Mucosa of descending colon (tissue), 3 donors: Measurements from ENCODE around the gene PIK3AP1. TPM values are rescaled to one million over a fixed set of nuclear protein-coding genes. Genes with fewer than 3 reads are reported as not detected.
"Not testable (repeated sequence)": the region's sequence is repeated elsewhere in the genome, so short reads cannot be mapped to it uniquely, and the experiment has no call there.

Experiments
- ATAC-seq: fragments of 200-7000 bp; cut with Tn5 transposase; one replicate; pipeline ENCODE4 v1.9.1; 2020; ENCODE audit warnings: mild to moderate bottlenecking, moderate library complexity
- DNase-seq, 3 donors: peaks; one replicate each; pipeline ENCODE4 v3.0.0-alpha.2; 2020
- H3K36me3 ChIP-seq: fragments of 200-600 bp; one replicate; pipeline ENCODE4 v1.8.0; 2021; ENCODE audit warnings: low read depth, mild to moderate bottlenecking
- H3K4me1 ChIP-seq: fragments of 200-600 bp; one replicate; pipeline ENCODE4 v1.8.0; 2021; ENCODE audit warnings: low read depth, mild to moderate bottlenecking
- H3K4me3 ChIP-seq: fragments of 200-600 bp; one replicate; pipeline ENCODE4 v1.8.0; 2021; ENCODE audit warnings: mild to moderate bottlenecking
- H3K9me3 ChIP-seq: fragments of 200-600 bp; one replicate; pipeline ENCODE4 v1.8.0; 2021; ENCODE audit warnings: mild to moderate bottlenecking
- intact Hi-C, 2 donors: fragments of 100-400 bp; cut with DNase I in 1 of 2; cut with micrococcal nuclease in 1 of 2; formaldehyde crosslinking; loops; one replicate each; pipeline versions ENCODE4 v1.11.0 to v1.11.1; 2022; cut with DNase I, micrococcal nuclease
- total RNA-seq, 3 donors: library from RNA; stranded (reverse); fragmentation: NEBNext Ultra II Directional in 2 of 3; extraction: Animal tissue kit (Norgen Biotek cat#: 25700) in 2 of 3; gene quantifications; one replicate each; pipeline versions ENCODE4 v1.2.1 to v1.2.4, GENCODE V29; 2021 to 2023
- TF ChIP-seq, protein P1 (sequence below): fragments of 200-600 bp; IDR thresholded peaks from one replicate; pipeline ENCODE4 v1.8.0; 2022; ENCODE audit warnings: antibody characterized with exemption, mild to moderate bottlenecking
- donor health status: DM: no; HTN: no; CAD: no; lungs with moderate emphysema.
- donor health status: DM: no; HTN: no; CAD: no.
- donor health status: DM: no; HTN: yes; CAD: no.

The PIK3AP1 gene
- total RNA-seq, 3 donors from 2014 or later: 10.4 to 19.8 (median 13.2) TPM

DNA sequence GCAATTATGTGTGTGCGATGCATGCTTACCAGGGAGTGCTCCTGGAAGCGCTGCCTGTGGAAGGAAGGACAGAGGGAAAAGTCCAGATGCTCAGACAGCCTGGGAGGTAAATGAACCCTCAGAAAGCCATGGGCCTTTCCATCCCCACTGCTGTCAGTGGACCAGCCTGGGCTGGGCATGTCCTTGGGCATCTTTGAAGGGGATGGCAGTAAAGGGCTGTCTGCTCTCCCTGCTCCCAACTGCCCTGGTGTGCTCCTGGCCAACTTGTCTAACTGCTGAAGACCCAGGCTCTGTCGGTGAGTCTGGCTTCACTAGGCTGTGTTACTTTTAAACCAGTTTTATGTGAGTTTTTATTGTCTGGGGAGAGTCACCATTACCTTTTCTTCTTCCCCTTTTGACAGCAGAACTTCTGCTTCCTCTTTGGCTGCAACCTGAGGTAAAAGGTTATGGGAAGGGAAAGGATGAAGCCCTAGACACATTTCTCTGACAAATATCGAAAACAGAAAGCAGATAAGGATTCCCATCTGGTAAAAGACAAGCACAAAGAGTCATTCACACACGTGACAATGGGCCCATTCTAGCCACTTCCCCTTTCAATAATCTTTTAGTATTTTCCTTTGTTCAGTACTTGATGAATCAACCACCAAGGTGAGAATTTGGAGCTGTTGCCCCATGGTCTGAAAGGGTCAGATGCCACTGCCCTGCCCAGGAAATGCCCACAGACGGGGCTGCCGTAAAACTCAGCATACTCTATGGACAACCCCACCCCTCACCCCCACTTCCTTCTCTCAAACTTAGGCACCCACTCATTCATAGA, 27.6 kb upstream of the PIK3AP1 start:
- DNase-seq (peak in 2 of 3 donors; percentile 28 to 45), ATAC-seq (peak; percentile 89)
- TF ChIP-seq, protein P1, sequence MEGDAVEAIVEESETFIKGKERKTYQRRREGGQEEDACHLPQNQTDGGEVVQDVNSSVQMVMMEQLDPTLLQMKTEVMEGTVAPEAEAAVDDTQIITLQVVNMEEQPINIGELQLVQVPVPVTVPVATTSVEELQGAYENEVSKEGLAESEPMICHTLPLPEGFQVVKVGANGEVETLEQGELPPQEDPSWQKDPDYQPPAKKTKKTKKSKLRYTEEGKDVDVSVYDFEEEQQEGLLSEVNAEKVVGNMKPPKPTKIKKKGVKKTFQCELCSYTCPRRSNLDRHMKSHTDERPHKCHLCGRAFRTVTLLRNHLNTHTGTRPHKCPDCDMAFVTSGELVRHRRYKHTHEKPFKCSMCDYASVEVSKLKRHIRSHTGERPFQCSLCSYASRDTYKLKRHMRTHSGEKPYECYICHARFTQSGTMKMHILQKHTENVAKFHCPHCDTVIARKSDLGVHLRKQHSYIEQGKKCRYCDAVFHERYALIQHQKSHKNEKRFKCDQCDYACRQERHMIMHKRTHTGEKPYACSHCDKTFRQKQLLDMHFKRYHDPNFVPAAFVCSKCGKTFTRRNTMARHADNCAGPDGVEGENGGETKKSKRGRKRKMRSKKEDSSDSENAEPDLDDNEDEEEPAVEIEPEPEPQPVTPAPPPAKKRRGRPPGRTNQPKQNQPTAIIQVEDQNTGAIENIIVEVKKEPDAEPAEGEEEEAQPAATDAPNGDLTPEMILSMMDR: no peak
- Histone ChIP-seq H3K4me1 (peaks cover 6% of the 10 kb centered on the region), H3K4me3 (no peak overlapping the region), H3K9me3 (no peaks in the 10 kb centered on the region), H3K36me3 (no peaks in the 10 kb centered on the region)
- intact Hi-C loops: no loop called here

DNA sequence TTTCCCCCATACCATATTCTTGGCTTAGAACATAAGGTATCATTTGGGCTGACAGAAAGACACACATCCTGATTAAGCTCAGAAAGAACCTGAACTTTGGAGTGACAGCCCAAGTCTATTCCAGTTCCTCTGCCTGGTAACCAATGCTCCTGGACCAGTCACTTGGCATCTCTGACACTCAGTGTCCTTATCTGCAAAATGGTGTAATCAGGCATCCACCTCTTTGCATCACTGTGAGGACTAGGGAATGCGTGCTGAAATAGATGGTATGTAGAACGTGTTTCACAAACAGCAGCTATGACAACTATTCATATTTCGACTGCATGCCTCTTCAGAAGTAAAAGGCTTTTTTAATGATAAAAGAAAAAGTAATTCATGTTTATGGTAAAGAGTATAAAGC, 26.2 kb upstream of the PIK3AP1 start:
- no peak overlapping the region for H3K4me3 ChIP-seq
- TF ChIP-seq, protein P1: no peak
- no peaks in the 10 kb centered on the region for H3K9me3 ChIP-seq
- H3K36me3 ChIP-seq: no peaks in the 10 kb centered on the region
- ATAC-seq: no peak
- intact Hi-C loops: no loop called here
- DNase-seq: no peak
- peaks cover 6% of the 10 kb centered on the region for H3K4me1 ChIP-seq

DNA sequence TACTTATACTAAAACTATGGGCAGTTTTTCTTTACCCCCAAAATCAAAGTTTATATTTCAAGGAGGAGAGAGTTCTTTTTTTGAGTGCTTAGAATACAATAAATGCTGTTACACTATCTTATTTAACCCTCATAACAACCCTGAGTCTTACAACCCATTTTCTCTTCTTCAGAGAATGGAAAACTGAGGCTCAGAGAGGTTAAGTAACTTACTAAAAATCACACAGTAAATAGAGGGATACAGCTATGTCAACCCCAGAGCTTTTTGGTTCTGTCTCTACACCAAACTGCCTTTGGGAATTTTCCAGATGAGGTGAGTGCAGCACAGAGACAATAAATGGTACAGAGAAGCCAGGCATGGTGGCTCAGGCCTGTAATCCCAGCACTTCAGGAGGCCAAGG, 25.6 kb upstream of the PIK3AP1 start:
- DNase-seq: no peak
- Histone ChIP-seq H3K36me3 (no peaks in the 10 kb centered on the region), H3K9me3 (no peaks in the 10 kb centered on the region), H3K4me1 (peaks cover 6% of the 10 kb centered on the region), H3K4me3 (no peak overlapping the region)
- TF ChIP-seq, protein P1: no peak
- intact Hi-C loops: no loop called here
- ATAC-seq: no peak

DNA sequence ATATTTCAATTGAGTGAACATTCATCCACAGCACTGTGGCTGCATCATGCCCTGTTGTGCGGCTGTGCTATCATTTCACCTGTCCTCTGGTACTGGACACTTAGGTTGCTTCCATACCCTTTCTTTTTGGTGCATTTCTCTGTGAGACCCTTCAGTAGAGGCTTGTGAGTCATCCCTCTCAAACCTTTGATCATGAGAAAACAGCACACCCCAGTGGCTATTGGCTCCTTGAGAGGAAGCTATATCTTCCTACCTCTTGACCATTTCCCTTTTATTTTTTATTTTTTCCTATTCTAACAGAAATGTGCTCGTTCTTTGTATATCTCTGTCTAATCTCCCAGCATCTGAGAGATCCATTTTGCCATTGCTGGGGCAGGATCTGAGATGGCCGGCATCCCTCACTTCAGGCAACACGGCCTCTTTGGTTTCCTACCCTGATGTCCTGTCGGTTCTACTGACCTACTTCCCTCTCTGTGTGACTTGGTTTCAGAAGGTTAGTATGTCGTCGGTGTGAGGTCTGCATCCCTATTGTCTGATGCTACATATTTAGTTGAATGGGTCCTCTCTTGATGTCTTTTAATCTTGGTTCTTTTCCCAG, 23.8 kb upstream of the PIK3AP1 start:
- no peak overlapping the region for H3K4me3 ChIP-seq
- H3K9me3 ChIP-seq: no peaks in the 10 kb centered on the region
- TF ChIP-seq, protein P1: no peak
- peaks cover 6% of the 10 kb centered on the region for H3K4me1 ChIP-seq
- H3K36me3 ChIP-seq: no peaks in the 10 kb centered on the region
- peak in 1 of 3 donors; percentile 43 for DNase-seq
- no peak for ATAC-seq
- intact Hi-C loops: no loop called here

DNA sequence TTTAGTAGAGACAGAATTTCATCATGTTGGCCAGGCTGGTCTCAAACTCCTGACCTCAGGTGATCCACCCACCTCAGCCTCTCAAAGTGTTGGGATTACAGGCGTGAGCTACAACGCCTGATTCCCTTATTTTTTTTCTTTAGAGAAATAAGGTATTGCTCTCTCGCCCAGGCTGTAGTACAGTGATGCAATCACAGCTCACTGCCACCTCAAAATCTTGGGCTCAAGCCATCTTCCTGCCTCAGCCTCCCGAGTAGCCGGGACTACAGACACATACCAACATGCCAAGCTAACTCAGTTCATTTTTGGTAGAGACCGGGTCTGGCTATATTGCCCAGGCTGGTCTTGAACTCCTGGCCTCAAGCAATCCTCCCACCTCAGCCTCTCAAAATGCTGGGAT, 21.2 kb upstream of the PIK3AP1 start:
- intact Hi-C loops, H3K36me3 ChIP-seq, H3K9me3 ChIP-seq, DNase-seq, H3K4me1 ChIP-seq, H3K4me3 ChIP-seq, ATAC-seq: not testable (repeated sequence)

DNA sequence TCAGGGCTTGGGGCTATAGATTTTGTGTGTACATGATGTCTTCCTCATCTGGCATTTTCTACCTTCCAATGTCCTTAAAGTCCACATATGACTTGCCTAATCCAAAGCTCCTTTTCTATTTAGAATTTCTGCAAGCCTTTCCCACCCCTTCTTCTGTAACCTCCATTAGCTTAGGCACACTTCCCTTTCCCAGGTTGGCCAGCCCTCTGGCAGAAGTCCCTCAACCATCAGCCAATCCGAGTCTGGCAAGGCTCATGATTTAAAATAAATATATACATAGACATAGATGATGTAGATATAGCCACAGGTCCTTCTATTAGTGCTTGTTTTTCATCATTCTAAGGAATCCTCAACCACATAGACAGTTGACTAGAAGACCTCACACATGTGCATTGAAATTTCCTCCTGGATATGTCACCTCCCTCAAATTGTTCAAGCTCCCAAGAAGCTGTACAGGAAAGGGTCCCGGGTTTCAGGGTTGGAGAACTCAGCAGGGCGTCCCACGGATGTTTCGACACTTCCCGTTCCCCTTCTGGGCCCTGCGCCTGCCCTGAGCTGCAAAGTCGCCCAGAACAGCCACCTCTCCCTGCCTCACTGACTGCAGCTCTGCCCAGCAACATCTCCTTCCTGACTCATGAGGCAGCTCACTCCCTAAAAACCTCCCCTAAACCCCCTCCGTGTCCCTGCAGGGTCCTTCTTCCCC, 20.4 kb upstream of the PIK3AP1 start:
- TF ChIP-seq, protein P1: no peak
- DNase-seq: peak; percentile 32 to 75 (median 39)
- Histone ChIP-seq H3K4me1 (no peaks in the 10 kb centered on the region), H3K4me3 (no peak overlapping the region), H3K9me3 (no peaks in the 10 kb centered on the region), H3K36me3 (no peaks in the 10 kb centered on the region)
- ATAC-seq: peak; percentile 75
- intact Hi-C loops: no loop called here
